GM19395 (cell line): ENCODE measurements around the gene SEC16A.
A peak's percentile ranks its signal among the peaks of the same experiment; 100 is the strongest.

Source experiments
- ATAC-seq: cut with Tn5 transposase; IDR thresholded peaks from one replicate; pipeline ENCODE4 v1.9.1; 2021; ENCODE audit warnings: mild to moderate bottlenecking, moderate library complexity; ENCODE audit not compliant: unreplicated experiment

The SEC16A gene

GRCh38 chr9:136482793-136483588 lies at the start of gene SEC16A:
Gene SEC16A, minus strand, starts transcription at chr9:136483040. Its CDS starts 5,425 bp downstream, at chr9:136477615.
- peak; percentile 53 for ATAC-seq

DNA sequence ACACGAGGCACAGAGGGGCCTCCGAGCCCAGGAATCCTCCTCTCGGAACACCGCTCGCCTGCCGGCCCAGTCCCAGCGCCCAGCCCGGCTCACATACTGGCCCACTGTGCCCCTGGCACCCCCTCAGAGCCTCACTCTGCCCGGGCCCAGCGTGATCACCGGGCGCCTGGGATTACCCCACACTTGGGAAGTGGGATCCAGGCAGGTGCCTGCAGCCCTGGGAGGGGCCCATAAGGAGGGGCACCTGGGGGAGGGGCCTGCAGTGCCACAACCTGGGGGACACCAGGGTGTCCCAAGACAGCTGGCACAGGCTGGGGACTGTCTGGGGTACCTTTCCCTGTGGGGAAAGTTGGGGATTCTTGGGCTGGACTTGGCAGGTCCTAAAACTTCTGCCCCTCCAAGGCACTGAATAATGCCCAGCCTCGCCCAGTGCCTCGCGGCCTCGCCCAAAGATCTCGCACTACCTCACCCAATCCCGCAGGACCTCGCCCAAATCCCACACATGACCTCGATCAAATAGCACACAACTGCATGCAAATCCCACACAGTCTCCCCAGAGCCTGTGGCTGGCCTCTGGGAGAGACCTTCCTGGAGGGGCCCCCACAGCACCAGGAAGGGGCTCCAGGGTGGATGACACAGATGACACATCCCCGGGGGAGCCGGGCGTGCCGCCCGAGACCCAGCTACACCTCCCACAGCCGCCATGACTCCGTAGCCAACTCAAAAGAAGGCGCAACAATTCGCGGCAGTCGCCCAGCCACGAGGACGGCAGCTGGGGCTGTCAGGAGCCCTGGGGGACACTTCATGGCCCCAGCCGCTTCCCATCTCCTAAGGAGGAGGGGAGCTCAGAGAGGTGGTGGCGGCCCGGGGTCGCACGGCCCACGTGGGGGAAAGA lies 49.3 kb upstream of the SEC16A start:
- no peak for ATAC-seq

- ATAC-seq: no peak
Observed at GRCh38 chr9:136531186-136531903, 48.5 kb upstream of the SEC16A start.

DNA sequence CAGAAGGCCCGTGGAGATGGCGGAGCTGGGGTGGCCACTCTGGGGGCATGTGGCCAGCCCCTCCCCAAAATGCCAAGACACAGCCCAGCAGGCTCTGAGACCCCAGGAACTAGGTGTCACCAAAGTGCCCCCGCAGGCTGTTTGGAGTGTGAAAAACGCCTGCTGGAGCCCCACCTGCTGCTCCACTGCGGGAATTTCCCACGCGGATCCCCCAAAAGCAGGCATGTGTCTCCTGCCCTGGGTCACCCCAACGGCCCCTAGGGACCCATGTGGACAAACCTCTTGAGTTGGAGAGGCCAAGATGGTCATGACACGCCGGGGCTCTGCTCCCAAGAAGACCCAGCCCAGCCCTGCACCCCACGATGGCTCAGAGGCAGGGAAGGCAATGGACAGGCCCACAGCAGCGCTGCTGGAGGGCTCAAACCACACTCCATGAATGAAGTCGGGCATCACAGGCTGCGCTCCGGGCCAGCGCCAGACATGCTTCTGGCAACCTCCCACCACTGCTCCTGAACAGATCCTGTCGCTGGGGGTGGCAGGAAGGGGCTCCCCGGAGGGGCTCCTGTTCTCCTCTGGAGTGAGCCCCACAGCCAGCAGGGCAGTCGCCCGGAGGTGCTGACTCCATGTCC lies 47.7 kb upstream of the SEC16A start:
- no peak for ATAC-seq

- ATAC-seq: no peak
Observed at GRCh38 chr9:136529516-136530460, 46.9 kb upstream of the SEC16A start.

- no peak for ATAC-seq
Observed at GRCh38 chr9:136528716-136529341, 46.0 kb upstream of the SEC16A start.

- no peak for ATAC-seq
Observed at GRCh38 chr9:136527721-136528710, 45.2 kb upstream of the SEC16A start.

GRCh38 chr9:136527131-136527530 lies 44.3 kb upstream of the SEC16A start:
- ATAC-seq: no peak

DNA sequence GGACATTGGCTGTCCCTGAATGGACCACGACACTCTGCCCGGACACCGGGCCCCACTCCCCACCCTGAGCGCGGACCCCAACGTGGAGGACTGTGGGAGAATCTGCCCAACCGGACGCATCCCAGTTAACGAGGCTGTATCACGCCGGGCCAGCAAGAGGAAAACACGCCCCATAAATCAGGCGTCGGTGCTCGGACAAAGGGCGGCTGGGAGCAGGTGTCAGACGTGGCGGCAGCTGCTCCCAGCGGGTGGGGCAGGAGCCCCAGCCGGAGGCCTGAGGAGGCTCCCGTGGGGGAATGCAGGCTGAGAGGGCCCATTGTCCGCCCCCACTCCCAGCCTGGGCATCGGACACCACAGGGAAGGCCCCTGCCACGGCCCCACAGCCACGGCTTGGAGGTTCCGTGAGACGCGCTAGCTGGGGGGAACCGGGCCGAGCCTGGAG lies 43.8 kb upstream of the SEC16A start:
- ATAC-seq: no peak

- no peak for ATAC-seq
Observed at GRCh38 chr9:136525841-136526499, 43.1 kb upstream of the SEC16A start.

- ATAC-seq: no peak
Observed at GRCh38 chr9:136525207-136525606, 42.4 kb upstream of the SEC16A start.

DNA sequence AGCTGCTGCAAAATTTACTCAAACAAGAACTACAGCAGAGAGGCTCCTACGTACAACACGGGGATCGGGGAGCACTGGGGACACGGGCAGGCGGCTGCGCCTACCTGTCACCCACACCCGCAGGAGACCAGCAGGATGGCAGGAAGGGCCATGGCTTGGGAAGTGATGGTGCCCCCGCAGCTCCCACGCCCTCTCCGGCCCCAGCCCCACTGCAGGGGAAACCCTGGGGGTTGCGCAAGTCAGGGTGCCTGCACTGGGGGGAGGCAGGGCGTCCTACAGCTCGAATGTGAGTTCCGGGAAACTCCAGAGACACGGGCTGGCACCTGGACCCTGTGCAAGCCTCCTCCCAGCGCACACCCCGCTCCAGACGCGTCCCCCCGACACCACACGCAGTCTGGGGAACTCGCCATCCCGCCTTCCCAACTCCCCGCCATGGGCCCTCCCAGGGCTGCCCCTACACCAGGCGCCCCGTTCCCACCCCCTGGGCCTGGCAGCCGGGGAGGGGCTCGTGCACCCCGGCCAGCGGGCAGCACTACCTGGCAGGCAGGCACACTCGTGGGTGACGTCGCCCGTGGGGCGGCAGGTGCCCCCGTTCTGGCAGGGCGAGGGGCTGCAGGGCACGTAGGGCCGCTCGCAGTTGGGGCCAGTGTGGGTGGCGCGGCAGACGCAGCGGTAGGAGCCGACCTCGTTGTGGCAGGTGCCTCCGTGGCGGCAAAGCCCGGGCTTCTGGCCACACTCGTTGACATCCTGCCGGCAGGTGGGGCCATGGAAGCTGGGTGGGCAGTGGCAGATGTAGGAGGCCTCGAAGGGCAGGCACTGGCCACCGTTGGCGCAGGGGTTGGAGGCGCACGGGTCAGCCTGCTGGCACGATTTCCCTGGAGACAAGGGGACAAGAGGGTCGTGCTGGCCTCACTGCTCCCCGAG lies 39.7 kb upstream of the SEC16A start:
- no peak for ATAC-seq

DNA sequence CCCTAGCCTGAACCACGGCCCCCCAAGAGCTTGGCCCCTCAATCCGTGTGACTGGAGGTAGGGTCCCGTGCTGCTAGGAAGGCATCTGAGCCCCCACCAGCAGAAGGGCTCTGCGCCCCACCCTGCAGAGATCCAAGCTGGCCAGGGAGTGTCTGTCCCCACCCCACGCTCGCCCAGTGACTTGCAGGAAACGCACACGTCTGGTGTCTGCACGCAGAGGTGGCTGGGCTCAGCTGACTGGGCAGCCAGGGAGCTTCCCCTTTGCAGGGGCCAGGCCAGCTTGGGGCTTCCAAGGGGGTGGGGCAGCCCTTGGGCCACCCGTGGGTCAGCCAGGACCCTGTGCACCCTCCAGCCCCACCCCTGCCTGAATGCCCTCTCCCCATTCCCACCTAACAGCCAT lies 38.7 kb upstream of the SEC16A start:
- no peak for ATAC-seq

DNA sequence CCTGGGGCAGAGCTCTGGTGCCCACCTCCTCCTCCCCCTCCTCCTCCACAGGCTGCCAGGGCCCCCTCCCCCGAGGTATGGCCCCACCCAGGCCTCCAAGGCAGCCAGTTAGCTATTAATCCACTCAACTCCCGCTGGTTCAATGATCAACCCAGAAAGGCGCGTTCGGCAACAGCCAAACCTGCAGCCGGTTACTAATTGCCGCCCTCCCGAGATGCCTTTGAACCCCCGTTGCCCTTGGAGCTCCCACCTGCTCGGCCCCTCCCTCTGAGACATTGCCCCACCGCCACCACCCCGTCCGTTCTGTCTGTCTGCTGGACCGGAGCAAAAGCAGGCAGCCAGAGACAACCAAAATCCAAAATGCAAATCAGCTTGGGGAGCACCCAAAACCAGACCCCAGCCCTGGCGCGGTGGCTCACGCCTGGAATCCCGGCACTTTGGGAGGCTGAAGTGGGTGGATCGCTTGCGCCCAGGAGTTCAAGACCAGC lies 37.3 kb upstream of the SEC16A start:
- ATAC-seq: no peak

DNA sequence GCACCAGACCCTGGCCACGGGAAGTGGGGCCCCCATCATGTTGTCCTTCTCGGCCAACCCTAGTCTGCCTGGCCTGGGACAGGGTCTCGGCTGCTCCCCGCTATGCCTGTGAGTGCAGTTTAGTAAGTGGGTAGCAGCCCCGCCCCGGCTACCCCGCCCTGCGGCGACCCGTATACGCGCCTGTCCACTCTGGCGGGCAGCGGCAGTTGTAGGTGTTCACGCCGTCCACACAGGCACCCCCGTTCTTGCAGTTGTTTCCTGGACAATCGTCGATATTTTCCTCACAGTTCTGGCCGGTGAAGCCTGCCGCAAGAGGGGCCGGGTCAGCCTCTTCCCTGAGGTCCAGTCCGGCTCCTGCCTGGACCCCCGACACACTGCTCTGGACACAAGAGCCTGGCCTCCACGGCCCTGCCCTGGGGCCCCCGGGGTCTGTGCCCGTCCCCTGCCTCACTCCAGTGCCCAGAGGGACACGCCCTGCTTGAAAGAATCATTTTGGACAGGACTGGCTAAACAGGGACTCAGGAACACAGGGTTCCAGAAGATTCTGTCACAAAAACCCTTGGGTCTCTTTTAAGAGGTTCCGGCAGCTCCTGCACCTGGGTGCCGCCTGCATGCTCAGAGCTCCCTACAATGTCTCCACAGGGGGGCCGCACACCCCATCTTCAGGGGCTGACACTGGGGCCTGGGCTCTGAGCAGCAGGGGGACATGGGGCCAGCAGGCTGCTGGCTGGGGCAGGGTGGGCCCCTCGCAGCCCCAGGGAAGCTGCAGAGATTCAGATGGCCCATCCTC lies 36.6 kb upstream of the SEC16A start:
- no peak for ATAC-seq
